ENCODE results near the gene NPC1L1. TPM values are rescaled to one million over a fixed set of nuclear protein-coding genes. Genes with fewer than 3 reads are reported as not detected.

The NPC1L1 gene
- total RNA-seq, 1 experiment from 2014 or later, result 0.04 TPM

DNA sequence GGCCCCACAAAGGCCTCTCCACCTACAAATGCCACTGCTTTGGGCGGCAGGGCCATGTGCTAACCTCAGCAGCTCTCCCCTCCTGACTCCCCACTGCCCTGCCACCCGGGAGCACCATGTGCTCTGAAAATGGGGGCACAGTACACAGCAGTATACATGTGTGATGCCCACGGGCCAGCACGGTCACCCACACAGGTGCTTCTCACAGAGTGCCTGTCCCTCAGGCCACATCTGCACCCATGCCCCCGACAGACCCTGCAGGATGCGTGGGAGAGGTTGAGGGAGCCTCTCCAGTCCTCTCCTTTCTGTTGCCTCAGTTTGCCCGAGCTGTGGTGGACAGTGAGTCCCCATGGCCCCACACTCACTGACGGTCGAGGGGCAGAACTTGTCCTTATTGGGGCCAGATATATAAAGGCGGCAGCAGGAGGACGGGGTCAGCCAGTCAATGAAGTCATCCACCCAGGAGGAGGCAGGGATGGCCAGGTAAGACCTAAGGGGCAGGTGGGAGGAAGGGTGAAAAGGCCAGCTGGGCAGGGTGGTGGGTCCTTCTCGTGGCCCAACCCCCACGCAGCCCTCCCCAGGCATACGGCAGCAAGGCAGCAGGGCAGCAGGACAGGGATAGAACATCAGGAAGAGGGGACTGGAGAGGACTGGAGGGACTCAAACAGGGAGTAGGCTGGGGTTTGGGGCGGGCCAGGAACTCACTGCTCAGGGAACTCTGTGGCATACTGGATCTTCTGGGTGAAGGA lies 19.6 kb downstream of the NPC1L1 start:
- H3F3A ChIP-seq (ENCODE audit: low read length, unreplicated experiment), result no peaks in the 10 kb centered on the region
- DNase-seq (no peak), ATAC-seq (no peak)
- no peaks in the 10 kb centered on the region for H3K36me3 ChIP-seq (ENCODE audit: low read depth, low read length)
- no peak for TF ChIP-seq EZH2 (IDR thresholded peaks at IDR 0.05; ENCODE audit: low read length, unreplicated experiment)
- no peaks in the 10 kb centered on the region for H4K20me1 ChIP-seq (ENCODE audit: low read length)
- H2AFZ ChIP-seq (ENCODE audit: low read length), result no peak overlapping the region
- no peaks in the 10 kb centered on the region for H3K4me1 ChIP-seq (ENCODE audit: insufficient read depth, low read length)
- no peak overlapping the region for H3K27ac ChIP-seq (ENCODE audit: low read length)
- no peaks in the 10 kb centered on the region for H3K27me3 ChIP-seq (ENCODE audit: low read length)
- ChIA-PET CTCF (no interaction called here), POLR2A (ENCODE audit: unreplicated experiment) (no interaction called here)
- H3K4me2 ChIP-seq (ENCODE audit: low read length), result no peak overlapping the region
- intact Hi-C loops (cut with micrococcal nuclease), result no loop called here
- BruUV-seq (replicated peaks), result no TSS peak
- no peaks in the 10 kb centered on the region for H3K9me2 ChIP-seq (replicated peaks; ENCODE audit: low read length)
- no peaks in the 10 kb centered on the region for H3K79me2 ChIP-seq (ENCODE audit: low read length)
- H3K9me3 ChIP-seq (ENCODE audit: low read length), result no peaks in the 10 kb centered on the region
- no peak overlapping the region for H3K9ac ChIP-seq (ENCODE audit: low read length)
- H3K4me3 ChIP-seq (ENCODE audit: low read length), result no peak overlapping the region

DNA sequence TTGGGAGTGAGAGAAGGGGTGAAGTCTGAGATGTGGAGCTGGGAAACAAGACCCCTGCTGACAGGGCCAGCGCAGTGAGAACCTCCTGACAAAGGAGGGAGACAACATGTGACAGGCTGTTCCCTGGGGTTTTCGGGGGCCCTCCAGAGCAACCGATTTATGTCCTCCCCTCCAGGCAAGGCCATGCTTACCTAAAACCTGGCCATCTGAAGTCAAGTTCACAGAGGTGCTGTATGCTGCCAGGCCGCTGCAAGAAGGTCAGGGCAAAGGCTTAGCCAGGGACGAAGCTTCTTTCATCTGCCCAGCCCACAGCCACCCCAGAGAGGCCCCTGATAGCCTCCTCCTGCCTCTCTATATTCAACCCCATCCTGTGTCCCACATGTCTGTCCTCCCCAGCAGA lies 20.6 kb downstream of the NPC1L1 start:
- POLR2A ChIA-PET (ENCODE audit: unreplicated experiment), result no interaction called here
- ATAC-seq, result no peak
- no peak overlapping the region for H3K4me3 ChIP-seq (ENCODE audit: low read length)
- no TSS peak for BruUV-seq (replicated peaks)
- no peaks in the 10 kb centered on the region for H3F3A ChIP-seq (ENCODE audit: low read length, unreplicated experiment)
- H3K4me2 ChIP-seq (ENCODE audit: low read length), result no peak overlapping the region
- intact Hi-C loops (cut with micrococcal nuclease), result no loop called here
- H2AFZ ChIP-seq (ENCODE audit: low read length), result no peak overlapping the region
- H4K20me1 ChIP-seq (ENCODE audit: low read length), result no peaks in the 10 kb centered on the region
- no peak for DNase-seq
- no peak overlapping the region for H3K9ac ChIP-seq (ENCODE audit: low read length)
- no peaks in the 10 kb centered on the region for H3K36me3 ChIP-seq (ENCODE audit: low read depth, low read length)
- no peaks in the 10 kb centered on the region for H3K9me2 ChIP-seq (replicated peaks; ENCODE audit: low read length)
- no peaks in the 10 kb centered on the region for H3K4me1 ChIP-seq (ENCODE audit: insufficient read depth, low read length)
- CTCF ChIA-PET, result no interaction called here
- TF ChIP-seq, protein P1, sequence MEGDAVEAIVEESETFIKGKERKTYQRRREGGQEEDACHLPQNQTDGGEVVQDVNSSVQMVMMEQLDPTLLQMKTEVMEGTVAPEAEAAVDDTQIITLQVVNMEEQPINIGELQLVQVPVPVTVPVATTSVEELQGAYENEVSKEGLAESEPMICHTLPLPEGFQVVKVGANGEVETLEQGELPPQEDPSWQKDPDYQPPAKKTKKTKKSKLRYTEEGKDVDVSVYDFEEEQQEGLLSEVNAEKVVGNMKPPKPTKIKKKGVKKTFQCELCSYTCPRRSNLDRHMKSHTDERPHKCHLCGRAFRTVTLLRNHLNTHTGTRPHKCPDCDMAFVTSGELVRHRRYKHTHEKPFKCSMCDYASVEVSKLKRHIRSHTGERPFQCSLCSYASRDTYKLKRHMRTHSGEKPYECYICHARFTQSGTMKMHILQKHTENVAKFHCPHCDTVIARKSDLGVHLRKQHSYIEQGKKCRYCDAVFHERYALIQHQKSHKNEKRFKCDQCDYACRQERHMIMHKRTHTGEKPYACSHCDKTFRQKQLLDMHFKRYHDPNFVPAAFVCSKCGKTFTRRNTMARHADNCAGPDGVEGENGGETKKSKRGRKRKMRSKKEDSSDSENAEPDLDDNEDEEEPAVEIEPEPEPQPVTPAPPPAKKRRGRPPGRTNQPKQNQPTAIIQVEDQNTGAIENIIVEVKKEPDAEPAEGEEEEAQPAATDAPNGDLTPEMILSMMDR (conservative IDR thresholded peaks at IDR 0.05; ENCODE audit: low read depth, low read length), result no peak
- no peak for TF ChIP-seq EZH2 (IDR thresholded peaks at IDR 0.05; ENCODE audit: low read length, unreplicated experiment)
- TF ChIP-seq EZH2phosphoT487 (IDR thresholded peaks at IDR 0.05; ENCODE audit: borderline replicate concordance, low read length), result no peak
- no peaks in the 10 kb centered on the region for H3K9me3 ChIP-seq (ENCODE audit: low read length)
- no peak overlapping the region for H3K27ac ChIP-seq (ENCODE audit: low read length)
- H3K79me2 ChIP-seq (ENCODE audit: low read length), result no peaks in the 10 kb centered on the region
- H3K27me3 ChIP-seq (ENCODE audit: low read length), result no peaks in the 10 kb centered on the region

DNA sequence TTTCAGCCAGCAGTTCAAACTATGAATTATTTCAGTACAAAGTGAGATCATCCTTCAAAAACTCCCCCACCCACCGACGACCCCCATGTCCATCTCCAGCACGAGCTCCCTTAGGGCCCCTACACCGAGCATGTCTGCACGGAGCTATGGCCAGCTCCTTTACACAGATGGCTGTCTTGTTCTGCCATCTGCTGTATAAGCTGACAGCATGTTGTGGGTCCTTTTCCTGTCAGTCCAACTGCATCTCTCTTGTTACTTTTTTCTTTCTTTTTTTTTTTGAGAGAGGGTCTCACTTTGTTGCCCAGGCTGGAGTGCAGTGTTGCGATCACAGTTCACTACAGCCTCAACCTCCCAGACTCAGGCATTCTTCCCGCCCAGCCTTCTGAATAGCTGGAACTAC lies 21.6 kb downstream of the NPC1L1 start:
- no peak for DNase-seq
- no peak overlapping the region for H3K4me3 ChIP-seq (ENCODE audit: low read length)
- H3K27me3 ChIP-seq (ENCODE audit: low read length), result no peaks in the 10 kb centered on the region
- H3K9ac ChIP-seq (ENCODE audit: low read length), result no peak overlapping the region
- TF ChIP-seq, protein P1 (conservative IDR thresholded peaks at IDR 0.05; ENCODE audit: low read depth, low read length), result no peak
- TF ChIP-seq EZH2 (IDR thresholded peaks at IDR 0.05; ENCODE audit: low read length, unreplicated experiment), result no peak
- TF ChIP-seq EZH2phosphoT487 (IDR thresholded peaks at IDR 0.05; ENCODE audit: borderline replicate concordance, low read length), result no peak
- POLR2A ChIA-PET (ENCODE audit: unreplicated experiment), result no interaction called here
- intact Hi-C loops (cut with micrococcal nuclease), result no loop called here
- H3K27ac ChIP-seq (ENCODE audit: low read length), result no peak overlapping the region
- no peak overlapping the region for H3K4me2 ChIP-seq (ENCODE audit: low read length)
- H3K4me1 ChIP-seq (ENCODE audit: insufficient read depth, low read length), result no peaks in the 10 kb centered on the region
- H4K20me1 ChIP-seq (ENCODE audit: low read length), result no peaks in the 10 kb centered on the region
- no peak for ATAC-seq
- no peaks in the 10 kb centered on the region for H3K36me3 ChIP-seq (ENCODE audit: low read depth, low read length)
- no peak overlapping the region for H2AFZ ChIP-seq (ENCODE audit: low read length)
- CTCF ChIA-PET, result no interaction called here
- no TSS peak for BruUV-seq (replicated peaks)
- H3F3A ChIP-seq (ENCODE audit: low read length, unreplicated experiment), result no peaks in the 10 kb centered on the region
- no peaks in the 10 kb centered on the region for H3K79me2 ChIP-seq (ENCODE audit: low read length)
- H3K9me2 ChIP-seq (replicated peaks; ENCODE audit: low read length), result no peaks in the 10 kb centered on the region
- H3K9me3 ChIP-seq (ENCODE audit: low read length), result no peaks in the 10 kb centered on the region
